ENCODE data around the gene ADAMTS17.

ADAMTS17 gene

GRCh38 chr15:100215843-100216169, 126.0 kb downstream of the ADAMTS17 start:
- no peak for DNase-seq

- no peak for DNase-seq
Observed at GRCh38 chr15:100215031-100215842, 126.5 kb downstream of the ADAMTS17 start.

- DNase-seq = no peak
Observed at GRCh38 chr15:100211855-100212850, 129.6 kb downstream of the ADAMTS17 start.

- DNase-seq = no peak
Observed at GRCh38 chr15:100210338-100210737, 131.4 kb downstream of the ADAMTS17 start.

GRCh38 chr15:100208921-100209603, 132.7 kb downstream of the ADAMTS17 start:
- DNase-seq = no peak

- no peak for DNase-seq
Observed at GRCh38 chr15:100207053-100207452, 134.7 kb downstream of the ADAMTS17 start.

- no peak for DNase-seq
Observed at GRCh38 chr15:100206643-100207042, 135.1 kb downstream of the ADAMTS17 start.

- DNase-seq = no peak
Observed at GRCh38 chr15:100205549-100206295, 136.1 kb downstream of the ADAMTS17 start.

GRCh38 chr15:100204771-100205170, 137.0 kb downstream of the ADAMTS17 start:
- no peak for DNase-seq

GRCh38 chr15:100204211-100204610, 137.6 kb downstream of the ADAMTS17 start:
- no peak for DNase-seq

- DNase-seq = no peak
Observed at GRCh38 chr15:100202309-100202960, 139.3 kb downstream of the ADAMTS17 start.

GRCh38 chr15:100201376-100202280, 140.1 kb downstream of the ADAMTS17 start:
- DNase-seq = no peak

GRCh38 chr15:100200287-100200880, 141.4 kb downstream of the ADAMTS17 start:
- DNase-seq = no peak

GRCh38 chr15:100199711-100200286, 142.0 kb downstream of the ADAMTS17 start:
- no peak for DNase-seq

- no peak for DNase-seq
Observed at GRCh38 chr15:100198442-100198841, 143.3 kb downstream of the ADAMTS17 start.

- DNase-seq = no peak
Observed at GRCh38 chr15:100196326-100197058, 145.3 kb downstream of the ADAMTS17 start.

- DNase-seq = no peak
Observed at GRCh38 chr15:100194996-100195395, 146.8 kb downstream of the ADAMTS17 start.

GRCh38 chr15:100193277-100193860, 148.4 kb downstream of the ADAMTS17 start:
- DNase-seq = no peak

Measured in CD4-positive, alpha-beta T cell treated with Interleukin-1 beta for 1 hour (primary cell).